Bronchial epithelial cell (primary cell): ENCODE results near the gene TNPO2. TPM values are rescaled to one million over a fixed set of nuclear protein-coding genes. Genes with fewer than 3 reads are reported as not detected.

Experiments
- DNase-seq: peaks from one replicate; pipeline ENCODE4 v3.0.0-alpha.2; 2010; ENCODE audit warnings: low read depth
- FAIRE-seq: peaks from 2 replicates; lab custom pipeline; 2011; peaks lifted over from hg19 to GRCh38; lab: Jason Lieb, UNC
- H3K27me3 ChIP-seq: 2 replicates; pipeline ENCODE4 v1.5.1; 2011; ENCODE audit warnings: low read length; ENCODE audit not compliant: control insufficient read depth, insufficient read depth
- H3K36me3 ChIP-seq: 2 replicates; pipeline ENCODE4 v1.5.1; 2011; ENCODE audit warnings: low read length; ENCODE audit not compliant: control insufficient read depth, insufficient read depth
- H3K4me3 ChIP-seq: 2 replicates; pipeline ENCODE4 v1.5.1; 2011; ENCODE audit warnings: mild to moderate bottlenecking, low read depth, low read length, control low read depth
- total RNA-seq: library from RNA; depleted of rRNA; stranded (reverse); fragments of >200 nt; gene quantifications from 2 replicates; pipeline ENCODE4 v1.2.1, GENCODE V29; 2014
- TF ChIP-seq, protein P1 (sequence below): IDR thresholded peaks from 2 replicates; pipeline ENCODE4 v1.5.1; 2011; ENCODE audit warnings: mild to moderate bottlenecking, moderate library complexity, low read length, control low read depth, inconsistent platforms; ENCODE audit not compliant: insufficient read depth, severe bottlenecking

The TNPO2 gene
- total RNA-seq, 1 donor from 2014 or later: 16.8 TPM

DNA sequence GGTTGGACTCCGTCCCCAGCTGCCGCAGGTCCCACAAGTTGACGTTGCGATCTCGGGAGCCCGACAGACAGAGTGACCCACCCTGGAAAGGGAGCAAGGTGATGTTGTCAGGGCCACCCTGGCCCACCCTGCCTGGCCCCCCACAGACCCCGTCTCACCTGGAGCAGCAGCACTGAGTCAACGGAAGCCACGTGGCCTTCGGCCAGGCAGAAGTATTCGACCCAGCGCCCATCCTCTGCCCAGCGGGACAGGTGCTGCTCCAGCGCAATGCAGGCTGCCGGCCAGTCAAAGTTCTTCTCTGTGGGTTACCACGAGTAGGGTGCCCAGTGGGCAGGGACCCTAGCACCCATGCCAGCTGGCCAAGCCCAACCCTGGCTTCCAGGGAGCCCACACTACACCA, 29.1 kb downstream of the TNPO2 start:
- Histone ChIP-seq H3K27me3 (no peaks in the 10 kb centered on the region), H3K36me3 (peaks cover 4% of the 10 kb centered on the region), H3K4me3 (no peak overlapping the region)
- DNase-seq (no peak), FAIRE-seq (no peak)
- TF ChIP-seq, protein P1, sequence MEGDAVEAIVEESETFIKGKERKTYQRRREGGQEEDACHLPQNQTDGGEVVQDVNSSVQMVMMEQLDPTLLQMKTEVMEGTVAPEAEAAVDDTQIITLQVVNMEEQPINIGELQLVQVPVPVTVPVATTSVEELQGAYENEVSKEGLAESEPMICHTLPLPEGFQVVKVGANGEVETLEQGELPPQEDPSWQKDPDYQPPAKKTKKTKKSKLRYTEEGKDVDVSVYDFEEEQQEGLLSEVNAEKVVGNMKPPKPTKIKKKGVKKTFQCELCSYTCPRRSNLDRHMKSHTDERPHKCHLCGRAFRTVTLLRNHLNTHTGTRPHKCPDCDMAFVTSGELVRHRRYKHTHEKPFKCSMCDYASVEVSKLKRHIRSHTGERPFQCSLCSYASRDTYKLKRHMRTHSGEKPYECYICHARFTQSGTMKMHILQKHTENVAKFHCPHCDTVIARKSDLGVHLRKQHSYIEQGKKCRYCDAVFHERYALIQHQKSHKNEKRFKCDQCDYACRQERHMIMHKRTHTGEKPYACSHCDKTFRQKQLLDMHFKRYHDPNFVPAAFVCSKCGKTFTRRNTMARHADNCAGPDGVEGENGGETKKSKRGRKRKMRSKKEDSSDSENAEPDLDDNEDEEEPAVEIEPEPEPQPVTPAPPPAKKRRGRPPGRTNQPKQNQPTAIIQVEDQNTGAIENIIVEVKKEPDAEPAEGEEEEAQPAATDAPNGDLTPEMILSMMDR: no peak

DNA sequence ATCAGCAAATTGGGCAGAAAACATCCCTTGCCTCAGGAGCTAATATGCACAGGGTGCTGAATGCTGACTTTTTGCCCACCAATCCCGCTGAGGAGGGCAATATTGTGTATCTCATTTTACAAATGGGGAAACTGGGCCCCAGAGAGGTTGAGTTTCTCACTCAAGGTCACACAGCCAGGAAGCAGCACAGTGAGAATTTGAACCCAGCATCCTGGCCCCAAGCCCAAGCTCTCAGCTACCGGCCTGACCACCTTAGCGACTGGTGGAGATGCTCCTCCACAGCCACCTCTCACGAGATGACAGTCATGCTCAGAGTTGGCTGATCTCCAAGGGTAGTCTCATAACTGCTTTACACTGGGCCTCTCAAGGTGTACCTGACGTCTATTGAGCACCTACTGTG, 30.8 kb downstream of the TNPO2 start:
- peaks cover 10% of the 10 kb centered on the region for H3K36me3 ChIP-seq
- H3K27me3 ChIP-seq: no peaks in the 10 kb centered on the region
- FAIRE-seq: no peak
- no peak for DNase-seq
- TF ChIP-seq, protein P1: no peak
- H3K4me3 ChIP-seq: no peak overlapping the region

DNA sequence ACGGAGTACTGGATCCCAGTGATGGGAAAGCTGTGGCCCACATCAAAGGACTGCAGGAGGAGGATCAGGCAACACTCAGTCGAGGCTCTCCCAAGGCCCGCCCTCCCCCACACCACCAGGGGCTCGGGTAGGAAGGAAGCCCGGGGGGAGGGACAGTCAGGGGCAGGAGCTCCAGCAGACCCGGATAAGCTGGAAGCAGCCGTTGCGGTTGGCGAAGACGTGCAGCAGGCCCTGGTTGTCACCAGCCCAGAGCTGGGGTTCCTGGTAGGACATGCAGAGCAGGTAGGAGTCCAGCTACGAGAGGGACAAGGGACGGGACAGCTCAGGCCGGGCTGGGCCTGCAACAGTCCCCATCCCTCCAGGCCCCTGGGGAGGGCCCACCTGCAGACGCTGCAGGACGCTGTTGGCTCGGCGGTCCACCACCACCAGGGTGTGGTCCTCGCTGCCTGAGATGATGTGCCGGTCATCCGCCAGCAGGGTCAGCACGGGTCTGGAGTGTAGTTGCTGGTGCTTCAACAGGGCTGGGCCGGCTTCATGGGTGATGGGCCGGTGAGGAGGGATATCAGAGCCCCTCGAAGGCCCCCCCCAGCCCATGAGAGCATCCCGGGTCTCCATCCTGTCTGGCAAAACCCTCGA, 34.0 kb downstream of the TNPO2 start:
- H3K27me3 ChIP-seq: no peaks in the 10 kb centered on the region
- TF ChIP-seq, protein P1: no peak
- DNase-seq: no peak
- FAIRE-seq: no peak
- peaks cover 15% of the 10 kb centered on the region for H3K36me3 ChIP-seq
- no peak overlapping the region for H3K4me3 ChIP-seq

DNA sequence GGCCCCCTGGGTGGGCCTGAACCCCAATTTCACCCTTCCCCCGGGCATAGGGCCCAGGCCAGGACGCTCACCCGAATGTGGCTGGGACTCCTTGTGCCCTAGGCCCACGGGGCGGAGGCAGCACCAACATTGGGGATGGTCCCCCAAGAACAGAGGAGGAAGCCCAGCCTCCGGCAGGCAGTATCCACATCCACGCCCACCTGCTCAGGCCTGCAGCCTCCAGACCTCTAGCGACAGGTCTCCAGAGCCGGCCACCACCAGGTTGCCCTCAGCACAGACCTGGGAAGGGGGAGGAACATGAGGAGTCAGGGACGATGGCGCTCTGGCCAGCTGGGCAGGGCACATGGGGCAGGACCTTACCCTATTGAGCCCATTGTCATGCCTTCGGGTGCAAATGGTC, 34.7 kb downstream of the TNPO2 start:
- TF ChIP-seq, protein P1: no peak
- DNase-seq (no peak), FAIRE-seq (no peak)
- H3K36me3 ChIP-seq: peaks cover 15% of the 10 kb centered on the region
- H3K4me3 ChIP-seq: no peak overlapping the region
- no peaks in the 10 kb centered on the region for H3K27me3 ChIP-seq

DNA sequence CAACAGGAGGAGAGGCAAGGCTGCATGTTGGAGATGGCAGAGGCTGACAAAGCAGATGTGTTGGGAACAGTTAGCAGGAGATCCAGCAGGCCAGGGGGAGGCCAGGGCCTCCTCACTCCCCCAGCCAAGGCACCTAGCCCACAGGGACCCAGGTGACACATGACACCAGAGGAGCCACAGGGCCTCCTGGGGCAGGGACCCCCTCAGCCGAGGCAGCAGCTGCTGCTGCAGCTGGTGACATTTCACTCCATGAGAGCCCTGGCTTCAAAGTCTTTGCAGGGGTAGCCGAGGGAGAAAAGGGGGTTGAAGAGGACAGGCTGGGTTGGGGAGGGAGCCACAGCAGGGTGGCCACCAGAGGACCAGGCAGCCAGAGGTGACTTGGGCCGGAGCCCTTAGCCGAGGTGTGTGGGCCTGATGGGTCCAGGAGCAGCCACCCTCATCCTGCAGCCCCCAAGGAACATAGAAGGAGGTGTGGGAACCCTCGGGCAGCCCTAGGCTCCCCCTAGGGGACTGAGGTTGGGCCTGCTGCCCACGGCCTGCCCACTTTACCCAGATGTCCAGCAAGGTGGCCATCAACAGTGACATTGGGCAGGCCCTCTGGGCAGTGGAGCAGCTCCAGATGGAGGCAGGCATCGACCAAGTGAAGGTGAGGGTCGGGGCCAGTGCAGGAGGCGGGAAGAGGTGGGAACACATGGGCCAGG, 36.1 kb downstream of the TNPO2 start, which contains the start of gene GNG14:
Gene GNG14, plus strand, starts transcription at position 503 of the 701 bp plus-strand sequence. Its CDS starts 51 bp downstream, at position 554.
- no peak within 1 kb of the TSS for H3K4me3 ChIP-seq
- peaks cover 14% of the 10 kb centered on the region for H3K36me3 ChIP-seq
- DNase-seq: no peak
- FAIRE-seq: no peak
- H3K27me3 ChIP-seq: no peaks in the 10 kb centered on the region
- TF ChIP-seq, protein P1: no peak

DNA sequence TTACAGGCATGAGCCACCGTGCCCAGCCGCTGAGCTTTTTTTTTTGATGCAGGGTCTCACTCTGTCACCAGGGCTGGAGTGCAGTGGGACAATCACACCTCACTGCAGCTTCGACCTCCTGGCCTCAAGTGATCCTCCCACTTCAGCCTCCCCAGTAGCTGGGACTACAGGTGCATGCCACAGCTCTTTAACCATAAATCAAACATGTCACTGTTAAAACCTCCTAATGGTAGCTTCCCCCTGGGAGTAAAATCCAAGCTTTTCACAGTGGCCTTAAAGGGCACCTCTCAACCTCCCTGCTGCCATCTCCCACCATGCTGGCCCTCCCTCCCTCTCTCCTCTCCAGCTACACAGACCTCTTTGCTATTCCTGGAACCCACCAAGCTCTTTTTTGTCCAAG, 37.9 kb downstream of the TNPO2 start:
- no peaks in the 10 kb centered on the region for H3K27me3 ChIP-seq
- DNase-seq (no peak), FAIRE-seq (no peak)
- peaks cover 14% of the 10 kb centered on the region for H3K36me3 ChIP-seq
- H3K4me3 ChIP-seq: no peak overlapping the region
- TF ChIP-seq, protein P1: no peak
